Measurements from ENCODE around the gene RPS17.
A peak's percentile ranks its signal among the peaks of the same experiment; 100 is the strongest.
"Not testable (repeated sequence)": the region's sequence is repeated elsewhere in the genome, so short reads cannot be mapped to it uniquely, and the experiment has no call there.

The RPS17 gene

DNA sequence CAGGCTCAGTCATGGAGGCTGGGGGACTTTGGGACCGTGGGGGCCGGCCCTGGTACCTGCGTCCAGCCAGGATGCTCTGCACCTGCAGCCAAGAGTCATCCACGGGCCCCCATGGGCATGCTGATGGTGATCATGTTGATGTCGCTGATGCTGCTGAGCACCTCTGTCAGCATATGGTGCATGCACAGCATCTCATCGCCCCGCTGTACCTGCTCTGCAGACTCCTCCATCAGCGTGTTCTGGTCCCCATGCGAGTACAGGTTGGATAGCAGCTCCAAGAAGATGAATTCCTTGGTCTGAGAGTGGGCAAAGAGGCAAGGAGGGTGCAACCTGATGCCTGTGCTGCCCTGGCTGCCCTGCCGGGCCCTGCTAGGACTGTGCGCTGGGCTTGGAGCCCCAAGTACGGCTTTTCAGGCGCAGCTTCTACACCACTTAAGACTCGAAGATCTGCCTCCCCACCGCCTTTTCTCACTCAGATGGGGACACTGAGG lies 7.2 kb downstream of the RPS17 start:
- Histone ChIP-seq H3K36me3 (ENCODE audit: control insufficient read depth, insufficient read depth, low read length) (peaks cover 14% of the 10 kb centered on the region), H3K4me1 (ENCODE audit: control insufficient read depth, insufficient read depth, low read length) (peaks cover 11% of the 10 kb centered on the region), H3K27me3 (ENCODE audit: control insufficient read depth, insufficient read depth, low read length) (no peaks in the 10 kb centered on the region), H3K9ac (ENCODE audit: low read length) (no peak overlapping the region), H3K9me3 (ENCODE audit: control insufficient read depth, low read length) (no peaks in the 10 kb centered on the region), H3K4me3 (ENCODE audit: low read length) (no peak overlapping the region)

DNA sequence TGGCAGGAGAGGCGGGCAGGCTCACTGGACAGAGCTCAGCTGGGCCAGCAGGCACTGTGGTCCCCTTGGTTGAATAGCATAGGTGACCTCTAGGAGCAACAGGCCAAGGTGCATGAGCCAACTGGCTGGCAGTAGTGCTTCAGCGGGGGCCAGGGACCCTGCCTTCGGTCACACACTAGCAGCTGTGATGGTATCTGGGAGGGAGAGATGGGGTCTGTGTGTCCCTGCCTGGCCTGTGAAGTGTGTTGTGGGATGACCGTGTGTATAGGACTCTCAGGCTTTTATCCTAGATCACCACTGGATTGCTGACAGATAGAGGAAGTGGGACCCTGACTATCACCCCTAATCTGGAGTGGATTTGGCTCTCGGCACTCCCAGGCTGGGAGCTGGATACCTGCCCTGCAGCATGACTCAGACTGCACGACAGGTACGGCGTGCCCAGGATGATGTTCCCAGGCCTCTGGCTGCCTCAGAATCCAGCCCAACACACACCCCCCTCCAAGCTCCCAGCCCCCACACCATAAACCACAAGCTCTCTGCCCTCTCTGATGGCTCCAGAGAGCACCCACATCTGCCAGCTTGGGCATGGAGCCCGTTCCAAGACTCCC lies 7.8 kb downstream of the RPS17 start:
- Histone ChIP-seq H3K9ac (ENCODE audit: low read length) (no peak overlapping the region), H3K9me3 (ENCODE audit: control insufficient read depth, low read length) (no peaks in the 10 kb centered on the region), H3K36me3 (ENCODE audit: control insufficient read depth, insufficient read depth, low read length) (peaks cover 9% of the 10 kb centered on the region), H3K27me3 (ENCODE audit: control insufficient read depth, insufficient read depth, low read length) (no peaks in the 10 kb centered on the region), H3K4me3 (ENCODE audit: low read length) (no peak overlapping the region), H3K4me1 (ENCODE audit: control insufficient read depth, insufficient read depth, low read length) (peaks cover 8% of the 10 kb centered on the region)

- no peak overlapping the region for H3K9ac ChIP-seq (ENCODE audit: low read length)
- no peak overlapping the region for H3K4me3 ChIP-seq (ENCODE audit: low read length)
- H3K27me3 ChIP-seq (ENCODE audit: control insufficient read depth, insufficient read depth, low read length) = no peaks in the 10 kb centered on the region
- H3K36me3 ChIP-seq (ENCODE audit: control insufficient read depth, insufficient read depth, low read length) = peaks cover 1% of the 10 kb centered on the region
- peaks cover 8% of the 10 kb centered on the region for H3K4me1 ChIP-seq (ENCODE audit: control insufficient read depth, insufficient read depth, low read length)
- H3K9me3 ChIP-seq (ENCODE audit: control insufficient read depth, low read length) = no peaks in the 10 kb centered on the region
These were observed 8.5 kb downstream of the RPS17 start for GRCh38 chr15:82531496-82532382.

GRCh38 chr15:82530606-82531379 lies 9.5 kb downstream of the RPS17 start:
- peak overlapping the region; percentile 20 for H3K4me3 ChIP-seq (ENCODE audit: low read length)
- H3K4me1 ChIP-seq (ENCODE audit: control insufficient read depth, insufficient read depth, low read length) = peaks cover 8% of the 10 kb centered on the region
- H3K27me3 ChIP-seq (ENCODE audit: control insufficient read depth, insufficient read depth, low read length) = no peaks in the 10 kb centered on the region
- no peaks in the 10 kb centered on the region for H3K36me3 ChIP-seq (ENCODE audit: control insufficient read depth, insufficient read depth, low read length)
- no peaks in the 10 kb centered on the region for H3K9me3 ChIP-seq (ENCODE audit: control insufficient read depth, low read length)
- peak overlapping the region; percentile 36 for H3K9ac ChIP-seq (ENCODE audit: low read length)

DNA sequence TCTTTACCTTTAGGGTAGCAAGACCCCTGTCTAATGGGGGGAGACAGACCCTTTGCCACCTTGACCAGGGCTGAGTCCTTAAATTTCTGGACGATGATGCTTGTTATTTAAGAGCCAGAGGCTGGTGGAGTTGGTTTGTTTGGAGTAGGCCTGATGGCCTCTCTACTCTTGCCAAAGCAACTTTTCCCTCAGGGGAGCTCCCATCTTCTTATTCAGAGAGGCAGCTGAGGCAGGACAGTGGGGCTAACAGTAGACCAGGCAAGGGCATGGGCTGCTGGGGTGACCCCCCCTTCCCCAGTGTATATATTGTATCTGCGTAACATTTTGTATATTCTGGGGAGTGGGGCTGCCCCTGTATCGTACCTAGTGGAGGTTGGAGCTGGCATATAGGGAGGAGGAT lies 10.3 kb downstream of the RPS17 start:
- Histone ChIP-seq H3K9ac (ENCODE audit: low read length) (no peak overlapping the region), H3K27me3 (ENCODE audit: control insufficient read depth, insufficient read depth, low read length) (no peaks in the 10 kb centered on the region), H3K36me3 (ENCODE audit: control insufficient read depth, insufficient read depth, low read length) (no peaks in the 10 kb centered on the region), H3K4me3 (ENCODE audit: low read length) (no peak overlapping the region), H3K4me1 (ENCODE audit: control insufficient read depth, insufficient read depth, low read length) (peaks cover 8% of the 10 kb centered on the region), H3K9me3 (ENCODE audit: control insufficient read depth, low read length) (no peaks in the 10 kb centered on the region)

- not testable (repeated sequence) for H3K4me1 ChIP-seq (ENCODE audit: control insufficient read depth, insufficient read depth, low read length); H3K9ac ChIP-seq (ENCODE audit: low read length); H3K27me3 ChIP-seq (ENCODE audit: control insufficient read depth, insufficient read depth, low read length); H3K4me3 ChIP-seq (ENCODE audit: low read length); H3K36me3 ChIP-seq (ENCODE audit: control insufficient read depth, insufficient read depth, low read length); H3K9me3 ChIP-seq (ENCODE audit: control insufficient read depth, low read length)
These were observed 26.7 kb downstream of the RPS17 start for GRCh38 chr15:82513587-82513986.

- H3K4me1 ChIP-seq (ENCODE audit: control insufficient read depth, insufficient read depth, low read length); H3K9ac ChIP-seq (ENCODE audit: low read length); H3K9me3 ChIP-seq (ENCODE audit: control insufficient read depth, low read length); H3K36me3 ChIP-seq (ENCODE audit: control insufficient read depth, insufficient read depth, low read length); H3K4me3 ChIP-seq (ENCODE audit: low read length); H3K27me3 ChIP-seq (ENCODE audit: control insufficient read depth, insufficient read depth, low read length): not testable (repeated sequence)
These were observed 32.6 kb downstream of the RPS17 start for GRCh38 chr15:82507693-82508092.

GRCh38 chr15:82507087-82507486 lies 33.2 kb downstream of the RPS17 start:
- H3K9ac ChIP-seq (ENCODE audit: low read length); H3K4me3 ChIP-seq (ENCODE audit: low read length); H3K4me1 ChIP-seq (ENCODE audit: control insufficient read depth, insufficient read depth, low read length); H3K36me3 ChIP-seq (ENCODE audit: control insufficient read depth, insufficient read depth, low read length); H3K27me3 ChIP-seq (ENCODE audit: control insufficient read depth, insufficient read depth, low read length); H3K9me3 ChIP-seq (ENCODE audit: control insufficient read depth, low read length): not testable (repeated sequence)

DNA sequence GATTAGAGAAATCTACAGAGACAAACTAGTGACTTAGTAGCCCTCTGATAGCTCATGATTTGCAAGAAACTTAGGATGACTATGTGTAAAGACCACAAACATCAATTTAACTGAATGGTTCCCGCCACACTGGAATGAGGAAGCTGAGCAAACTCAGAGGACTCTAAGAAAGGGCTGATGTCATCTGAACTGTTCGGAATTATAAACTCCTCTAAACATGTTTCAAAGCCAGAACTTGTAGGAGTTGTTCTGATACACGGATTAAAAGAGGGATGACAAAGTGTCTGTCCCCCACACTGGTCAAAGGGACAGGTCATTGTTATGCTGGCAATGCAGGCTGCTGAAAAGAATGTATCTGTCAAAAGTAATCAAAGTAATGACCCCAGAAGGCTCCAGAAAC lies 34.4 kb downstream of the RPS17 start:
- H3K4me1 ChIP-seq (ENCODE audit: control insufficient read depth, insufficient read depth, low read length); H3K9me3 ChIP-seq (ENCODE audit: control insufficient read depth, low read length); H3K27me3 ChIP-seq (ENCODE audit: control insufficient read depth, insufficient read depth, low read length); H3K4me3 ChIP-seq (ENCODE audit: low read length); H3K36me3 ChIP-seq (ENCODE audit: control insufficient read depth, insufficient read depth, low read length); H3K9ac ChIP-seq (ENCODE audit: low read length): not testable (repeated sequence)

GRCh38 chr15:82504074-82504473 lies 36.2 kb downstream of the RPS17 start:
- not testable (repeated sequence) for H3K9ac ChIP-seq (ENCODE audit: low read length); H3K4me3 ChIP-seq (ENCODE audit: low read length); H3K4me1 ChIP-seq (ENCODE audit: control insufficient read depth, insufficient read depth, low read length); H3K27me3 ChIP-seq (ENCODE audit: control insufficient read depth, insufficient read depth, low read length); H3K36me3 ChIP-seq (ENCODE audit: control insufficient read depth, insufficient read depth, low read length); H3K9me3 ChIP-seq (ENCODE audit: control insufficient read depth, low read length)

DNA sequence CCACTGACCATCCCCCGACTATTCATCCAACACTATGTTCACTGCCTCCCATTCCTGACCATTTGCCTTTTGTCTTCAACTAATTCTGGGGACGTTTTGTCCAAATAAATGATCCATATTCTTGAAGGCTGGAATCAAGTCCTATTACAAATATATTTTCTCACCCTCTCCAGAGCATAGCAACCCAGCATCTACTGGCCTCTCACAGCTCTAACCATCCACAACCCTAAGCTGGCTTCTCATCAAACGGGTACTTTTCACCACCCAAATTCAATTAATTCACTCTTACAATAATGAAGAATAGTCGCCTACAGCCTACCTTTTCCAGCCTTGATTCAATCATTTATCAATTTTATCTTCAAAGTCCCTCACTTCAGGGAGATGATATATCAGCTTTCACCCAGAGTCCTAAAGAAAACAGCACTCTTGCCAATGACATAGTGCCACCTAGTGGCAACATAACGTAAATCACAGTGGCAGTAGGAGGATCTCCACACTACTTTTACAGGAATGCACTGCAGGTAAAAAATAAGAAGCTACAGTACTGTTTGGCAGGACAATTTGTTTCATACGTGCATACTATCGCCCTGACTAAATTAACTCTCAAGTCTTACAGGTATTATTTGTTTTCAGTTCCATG lies 37.4 kb downstream of the RPS17 start:
- H3K9ac ChIP-seq (ENCODE audit: low read length); H3K4me3 ChIP-seq (ENCODE audit: low read length); H3K4me1 ChIP-seq (ENCODE audit: control insufficient read depth, insufficient read depth, low read length); H3K9me3 ChIP-seq (ENCODE audit: control insufficient read depth, low read length); H3K36me3 ChIP-seq (ENCODE audit: control insufficient read depth, insufficient read depth, low read length); H3K27me3 ChIP-seq (ENCODE audit: control insufficient read depth, insufficient read depth, low read length): not testable (repeated sequence)

DNA sequence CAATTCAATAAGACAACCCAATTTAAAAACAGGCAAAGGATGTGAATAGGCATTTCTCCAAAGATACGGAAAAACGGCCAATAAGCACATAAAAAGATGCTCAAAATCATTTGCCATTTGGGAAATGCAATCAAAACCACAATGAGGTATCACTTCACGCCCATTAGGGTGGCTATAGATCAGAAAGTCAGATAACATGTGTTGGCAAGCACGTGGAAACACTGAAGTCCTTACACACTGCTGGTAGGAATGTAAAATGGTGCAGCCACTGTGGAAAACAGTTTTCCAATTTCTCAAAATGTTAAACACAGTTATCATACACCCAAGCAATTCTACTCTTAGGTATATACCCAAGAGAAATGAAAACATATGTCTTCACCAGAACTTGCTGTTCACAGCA lies 39.5 kb downstream of the RPS17 start:
- not testable (repeated sequence) for H3K4me1 ChIP-seq (ENCODE audit: control insufficient read depth, insufficient read depth, low read length); H3K36me3 ChIP-seq (ENCODE audit: control insufficient read depth, insufficient read depth, low read length); H3K9ac ChIP-seq (ENCODE audit: low read length); H3K9me3 ChIP-seq (ENCODE audit: control insufficient read depth, low read length); H3K4me3 ChIP-seq (ENCODE audit: low read length); H3K27me3 ChIP-seq (ENCODE audit: control insufficient read depth, insufficient read depth, low read length)
